ENCODE measurements around the gene CFAP251.

- TF ChIP-seq, protein P1, sequence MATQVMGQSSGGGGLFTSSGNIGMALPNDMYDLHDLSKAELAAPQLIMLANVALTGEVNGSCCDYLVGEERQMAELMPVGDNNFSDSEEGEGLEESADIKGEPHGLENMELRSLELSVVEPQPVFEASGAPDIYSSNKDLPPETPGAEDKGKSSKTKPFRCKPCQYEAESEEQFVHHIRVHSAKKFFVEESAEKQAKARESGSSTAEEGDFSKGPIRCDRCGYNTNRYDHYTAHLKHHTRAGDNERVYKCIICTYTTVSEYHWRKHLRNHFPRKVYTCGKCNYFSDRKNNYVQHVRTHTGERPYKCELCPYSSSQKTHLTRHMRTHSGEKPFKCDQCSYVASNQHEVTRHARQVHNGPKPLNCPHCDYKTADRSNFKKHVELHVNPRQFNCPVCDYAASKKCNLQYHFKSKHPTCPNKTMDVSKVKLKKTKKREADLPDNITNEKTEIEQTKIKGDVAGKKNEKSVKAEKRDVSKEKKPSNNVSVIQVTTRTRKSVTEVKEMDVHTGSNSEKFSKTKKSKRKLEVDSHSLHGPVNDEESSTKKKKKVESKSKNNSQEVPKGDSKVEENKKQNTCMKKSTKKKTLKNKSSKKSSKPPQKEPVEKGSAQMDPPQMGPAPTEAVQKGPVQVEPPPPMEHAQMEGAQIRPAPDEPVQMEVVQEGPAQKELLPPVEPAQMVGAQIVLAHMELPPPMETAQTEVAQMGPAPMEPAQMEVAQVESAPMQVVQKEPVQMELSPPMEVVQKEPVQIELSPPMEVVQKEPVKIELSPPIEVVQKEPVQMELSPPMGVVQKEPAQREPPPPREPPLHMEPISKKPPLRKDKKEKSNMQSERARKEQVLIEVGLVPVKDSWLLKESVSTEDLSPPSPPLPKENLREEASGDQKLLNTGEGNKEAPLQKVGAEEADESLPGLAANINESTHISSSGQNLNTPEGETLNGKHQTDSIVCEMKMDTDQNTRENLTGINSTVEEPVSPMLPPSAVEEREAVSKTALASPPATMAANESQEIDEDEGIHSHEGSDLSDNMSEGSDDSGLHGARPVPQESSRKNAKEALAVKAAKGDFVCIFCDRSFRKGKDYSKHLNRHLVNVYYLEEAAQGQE (IDR thresholded peaks at IDR 0.05; ENCODE audit: low read depth): no peak
- TF ChIP-seq CREB1 (IDR thresholded peaks at IDR 0.05; ENCODE audit: low read depth) (no peak), YY1 (IDR thresholded peaks at IDR 0.05; ENCODE audit: low read depth) (no peak), EP300 (IDR thresholded peaks at IDR 0.05; ENCODE audit: borderline replicate concordance) (no peak), RAD21 (IDR thresholded peaks at IDR 0.05; ENCODE audit: low read depth) (no peak), FOXM1 (IDR thresholded peaks at IDR 0.05; ENCODE audit: borderline replicate concordance, low read depth) (no peak)
Observed at GRCh38 chr12:121989276-121990113, 71.1 kb downstream of the CFAP251 start.

All from Ishikawa (cell line).